Measurements from ENCODE around the gene TSFM.

Gene TSFM

GRCh38 chr12:57746025-57746424 lies 36.6 kb upstream of the TSFM start:
- no peak for DNase-seq

- no peak for DNase-seq
These were observed 33.5 kb upstream of the TSFM start for GRCh38 chr12:57749061-57749460.

GRCh38 chr12:57750561-57751431 lies 31.8 kb upstream of the TSFM start:
- no peak for DNase-seq

- no peak for DNase-seq
These were observed 31.2 kb upstream of the TSFM start for GRCh38 chr12:57751432-57751787.

- DNase-seq: peak; percentile 98
These were observed 30.6 kb upstream of the TSFM start, which contains the start of gene CDK4 for GRCh38 chr12:57751788-57752667. CDK4 (minus strand) TSS chr12:57752310; CDS start chr12:57751717, 593 bp downstream.

- DNase-seq: no peak
These were observed 30.0 kb upstream of the TSFM start for GRCh38 chr12:57752668-57753000.

- no peak for DNase-seq
These were observed 28.7 kb upstream of the TSFM start for GRCh38 chr12:57753756-57754337.

GRCh38 chr12:57754411-57755193 lies 28.0 kb upstream of the TSFM start, which contains the start of gene MARCHF9:
MARCHF9 (plus strand) TSS chr12:57755103; CDS start chr12:57755529, 426 bp downstream.
- DNase-seq: peak; percentile 54

GRCh38 chr12:57755194-57755453 lies 27.5 kb upstream of the TSFM start:
- DNase-seq: no peak

- no peak for DNase-seq
These were observed 26.9 kb upstream of the TSFM start for GRCh38 chr12:57755454-57756372.

GRCh38 chr12:57756406-57757341 lies 25.9 kb upstream of the TSFM start:
- DNase-seq: no peak

- no peak for DNase-seq
These were observed 24.8 kb upstream of the TSFM start for GRCh38 chr12:57757771-57758170.

- no peak for DNase-seq
These were observed 23.8 kb upstream of the TSFM start for GRCh38 chr12:57758552-57759359.

- no peak for DNase-seq
These were observed 23.1 kb upstream of the TSFM start for GRCh38 chr12:57759360-57759980.

GRCh38 chr12:57760347-57760982 lies 22.1 kb upstream of the TSFM start:
- no peak for DNase-seq

GRCh38 chr12:57761391-57761998 lies 21.1 kb upstream of the TSFM start:
- DNase-seq: no peak

- DNase-seq: no peak
These were observed 20.1 kb upstream of the TSFM start for GRCh38 chr12:57762463-57762862.
